ENCODE data around the gene ENTPD2.

The ENTPD2 gene

DNA sequence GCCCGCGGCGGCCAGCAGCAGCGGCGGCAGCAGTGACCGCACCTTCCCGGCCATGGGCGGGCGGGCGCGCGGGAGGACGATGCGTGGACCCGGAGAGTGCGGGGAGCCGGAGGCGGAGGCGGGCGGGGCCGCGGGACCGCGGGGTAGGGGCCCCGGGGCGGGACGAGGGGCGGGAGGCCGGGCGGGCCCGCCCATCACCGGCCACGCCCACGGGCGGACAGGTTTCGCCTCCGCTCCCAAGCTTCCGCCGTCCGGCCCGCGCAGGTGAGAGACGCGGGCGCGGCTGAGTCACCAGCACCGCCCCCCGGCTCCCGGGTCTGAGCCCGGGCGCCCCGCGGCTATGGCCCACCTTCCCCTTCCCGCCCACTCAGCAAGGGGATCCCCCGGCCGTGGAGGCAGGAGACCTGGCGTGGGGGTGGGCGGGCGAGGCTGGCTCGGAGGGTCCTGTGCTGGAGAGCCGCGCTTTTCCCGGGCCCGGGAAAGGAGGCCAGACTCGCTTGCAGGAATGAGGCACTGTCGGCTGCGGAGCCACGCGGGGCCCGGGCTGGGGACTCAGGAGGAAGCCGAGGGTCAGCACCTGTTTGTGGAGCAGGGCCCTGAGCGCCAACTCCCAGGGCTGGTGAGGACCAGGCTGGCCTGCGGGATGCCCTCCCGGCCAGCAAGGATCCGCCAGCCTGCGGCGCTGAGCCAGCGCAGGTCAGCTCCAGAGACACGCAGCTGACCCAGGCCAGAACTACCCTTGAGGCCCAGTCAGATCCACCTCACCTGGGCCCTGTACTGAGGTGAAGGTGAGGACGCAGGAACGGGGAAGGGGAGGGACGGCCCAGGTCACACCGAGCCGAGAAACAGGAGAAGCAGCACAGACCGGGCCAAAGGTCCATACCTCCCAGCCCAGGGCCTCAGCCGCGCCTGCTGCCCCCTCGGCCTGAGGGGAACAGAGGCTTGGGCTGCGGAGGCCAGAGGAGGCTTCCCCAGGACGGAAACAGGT lies at the start of gene ENTPD2:
Gene ENTPD2 (minus strand): TSS at position 118 of the 988 bp plus-strand sequence. CDS start 64 bp downstream, at position 54.
- no peak for DNase-seq (ENCODE audit: low read depth in 2 of 2)

DNA sequence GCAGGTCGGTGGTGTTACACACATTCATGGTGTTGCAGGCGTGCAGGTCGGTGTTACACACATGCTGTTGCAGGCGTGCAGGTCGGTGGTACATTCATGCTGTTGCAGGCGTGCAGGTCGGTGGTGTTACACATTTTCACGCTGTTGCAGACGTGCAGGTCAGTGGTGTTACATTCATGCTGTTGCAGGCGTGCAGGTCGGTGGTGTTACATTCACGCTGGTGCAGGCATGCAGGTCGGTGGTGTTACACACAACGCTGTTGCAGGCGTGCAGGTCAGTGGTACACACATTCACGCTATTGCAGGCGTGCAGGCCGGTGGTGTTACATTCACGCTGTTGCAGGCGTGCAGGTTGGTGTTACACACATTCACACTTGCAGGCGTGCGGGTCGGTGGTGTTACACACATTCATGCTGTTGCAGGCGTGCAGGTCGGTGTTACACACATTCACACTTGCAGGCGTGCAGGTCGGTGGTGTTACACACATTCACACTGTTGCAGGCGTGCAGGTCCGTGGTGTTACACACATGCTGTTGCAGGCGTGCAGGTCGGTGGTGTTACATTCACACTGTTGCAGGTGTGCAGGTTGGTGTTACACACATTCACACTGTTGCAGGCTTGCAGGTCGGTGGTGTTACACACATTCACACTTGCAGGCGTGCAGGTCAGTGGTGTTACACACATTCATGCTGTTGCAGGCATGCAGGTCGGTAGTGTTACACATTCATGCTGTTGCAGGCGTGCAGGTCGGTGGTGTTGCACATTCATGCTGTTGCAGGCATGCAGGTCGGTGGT lies 49.5 kb upstream of the ENTPD2 start:
- DNase-seq (ENCODE audit: low read depth in 2 of 2), result no peak

DNA sequence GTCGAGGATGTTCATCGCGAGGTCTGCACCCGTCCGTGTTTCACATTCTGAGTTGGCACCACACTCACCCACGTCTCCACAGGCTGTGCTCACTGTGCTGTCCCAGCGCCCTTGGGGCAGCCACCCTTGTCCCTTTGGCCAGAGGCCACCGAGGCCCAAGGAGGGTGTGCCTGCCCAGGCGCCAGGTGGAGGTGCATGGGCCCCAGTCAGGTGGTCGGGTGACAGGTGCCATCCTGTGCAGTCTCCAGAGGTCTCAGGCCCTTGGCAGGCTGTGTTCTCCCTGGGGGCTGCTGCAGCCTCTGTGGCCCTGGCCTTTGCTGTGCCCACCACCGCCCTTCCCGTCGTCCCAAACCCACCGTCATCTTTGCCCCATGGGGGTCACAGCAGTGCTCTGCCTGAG lies 45.4 kb upstream of the ENTPD2 start:
- DNase-seq (ENCODE audit: low read depth in 2 of 2), result no peak

- DNase-seq (ENCODE audit: low read depth in 2 of 2), result no peak
These were observed 44.1 kb upstream of the ENTPD2 start for GRCh38 chr9:137097761-137098462.

DNA sequence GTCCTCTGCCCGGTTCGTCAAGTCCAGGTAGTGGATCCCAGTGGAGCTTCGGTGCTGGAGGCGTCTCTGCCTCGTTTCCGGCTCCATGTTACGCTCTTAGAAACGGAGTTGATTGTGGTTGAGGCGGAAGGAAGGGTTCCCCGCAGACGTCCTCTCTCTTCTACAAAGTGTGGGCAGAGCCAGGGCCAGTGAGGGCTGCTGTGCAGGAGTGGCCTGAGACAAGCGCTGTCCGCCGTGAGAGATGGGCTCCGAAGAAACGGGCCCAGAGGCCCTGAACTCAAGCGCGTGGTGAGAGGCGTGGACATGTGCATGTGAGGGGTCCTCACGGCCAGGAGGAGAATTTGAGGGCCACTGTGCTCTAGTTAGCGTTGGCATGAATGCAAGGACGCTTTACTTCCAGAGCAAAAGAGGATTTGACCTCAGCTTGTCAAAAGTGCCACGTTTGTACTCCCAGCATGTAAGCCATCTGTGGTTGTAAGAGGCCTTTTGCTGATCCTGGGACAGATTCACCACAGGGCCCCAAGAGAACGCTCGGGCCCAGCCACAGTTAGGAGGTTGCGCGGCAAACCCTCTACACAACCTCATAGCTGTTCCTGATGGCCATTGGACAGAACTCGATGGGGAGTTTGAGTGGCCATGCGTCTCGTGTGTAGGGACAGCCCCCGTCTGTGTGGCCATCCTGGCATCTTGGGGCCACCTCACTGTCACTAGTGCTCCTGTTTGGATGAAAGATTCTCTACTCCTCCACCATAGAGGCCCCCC lies 43.1 kb upstream of the ENTPD2 start:
- no peak for DNase-seq (ENCODE audit: low read depth in 2 of 2)

DNA sequence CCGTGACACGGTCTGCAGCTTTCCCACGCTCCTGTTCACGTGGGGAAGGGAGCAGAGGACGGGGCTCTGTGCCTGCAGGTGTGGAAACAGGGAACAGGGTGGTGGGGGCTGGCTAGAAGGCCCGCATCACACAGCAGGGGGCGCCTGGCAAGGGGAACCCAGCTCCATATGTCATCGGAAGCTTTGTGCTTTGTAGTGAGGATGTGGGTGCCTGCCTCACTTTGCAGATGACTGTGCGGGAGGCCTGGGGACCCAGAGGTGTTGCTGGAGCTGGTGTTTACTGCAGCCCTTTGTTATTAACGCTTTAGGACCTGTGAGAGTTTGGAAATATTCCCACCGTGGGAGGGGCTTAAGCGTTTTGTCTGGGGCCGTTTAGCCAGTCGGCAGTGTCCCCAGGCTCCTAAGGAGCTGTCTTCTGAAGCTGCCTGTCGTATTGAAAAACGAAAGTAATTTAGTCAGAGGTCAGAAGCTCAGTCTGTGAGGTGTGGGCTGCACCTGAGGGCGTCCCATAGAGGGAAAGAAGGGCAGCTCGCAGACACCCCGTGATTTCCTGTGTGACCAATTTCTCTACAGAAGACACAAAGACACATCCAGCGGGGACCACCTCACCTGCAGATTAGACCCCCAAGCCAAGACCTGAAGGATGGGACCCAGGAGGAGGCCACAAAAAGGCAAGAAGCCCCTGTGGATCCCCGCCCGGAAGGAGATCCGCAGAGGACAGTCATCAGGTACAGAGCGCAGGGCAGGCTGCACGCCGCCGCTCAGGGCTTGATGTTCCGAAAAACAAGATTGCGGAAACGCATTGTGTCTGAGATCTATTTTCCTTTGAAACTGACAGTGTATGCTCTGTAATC lies 42.0 kb upstream of the ENTPD2 start:
- peak; percentile 66 to 75 for DNase-seq (ENCODE audit: low read depth in 2 of 2)

- DNase-seq (ENCODE audit: low read depth in 2 of 2), result no peak
These were observed 35.5 kb upstream of the ENTPD2 start for GRCh38 chr9:137089232-137089947.

- no peak for DNase-seq (ENCODE audit: low read depth in 2 of 2)
These were observed 34.3 kb upstream of the ENTPD2 start for GRCh38 chr9:137088121-137088520.

DNA sequence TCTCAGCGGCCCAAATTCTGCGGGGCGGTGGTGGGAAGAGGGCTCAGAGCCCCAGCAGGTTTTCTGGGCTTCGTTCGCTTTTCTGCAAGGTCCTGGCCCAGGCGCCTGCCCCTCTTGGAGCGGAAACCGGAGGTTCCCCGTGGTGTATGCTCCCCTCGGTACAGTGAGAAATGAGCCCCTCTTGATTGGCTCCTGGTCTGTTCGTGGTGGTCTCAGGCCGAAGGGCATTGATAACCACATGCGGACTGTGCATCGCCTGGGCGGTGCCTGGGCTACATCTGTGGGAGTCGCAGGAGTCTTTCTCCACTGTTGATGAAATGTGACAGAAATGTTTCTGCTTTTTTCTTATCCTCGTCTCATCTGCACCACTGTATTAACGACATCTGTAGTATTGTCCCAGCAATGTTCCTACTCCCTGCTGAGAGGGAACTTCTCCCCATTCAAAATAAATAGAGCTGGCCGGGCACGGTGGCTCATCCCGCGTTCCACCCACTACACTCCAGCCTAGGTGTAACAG lies 33.6 kb upstream of the ENTPD2 start:
- DNase-seq (ENCODE audit: low read depth in 2 of 2), result no peak

GRCh38 chr9:137086531-137087408 lies 32.9 kb upstream of the ENTPD2 start, which contains the start of gene MAN1B1:
TSS of gene MAN1B1 (plus strand) at chr9:137086985. CDS start at chr9:137087000, 15 bp downstream.
- peak; percentile 98 to 99 for DNase-seq (ENCODE audit: low read depth in 2 of 2)

- no peak for DNase-seq (ENCODE audit: low read depth in 2 of 2)
These were observed 32.2 kb upstream of the ENTPD2 start for GRCh38 chr9:137085920-137086530.

DNA sequence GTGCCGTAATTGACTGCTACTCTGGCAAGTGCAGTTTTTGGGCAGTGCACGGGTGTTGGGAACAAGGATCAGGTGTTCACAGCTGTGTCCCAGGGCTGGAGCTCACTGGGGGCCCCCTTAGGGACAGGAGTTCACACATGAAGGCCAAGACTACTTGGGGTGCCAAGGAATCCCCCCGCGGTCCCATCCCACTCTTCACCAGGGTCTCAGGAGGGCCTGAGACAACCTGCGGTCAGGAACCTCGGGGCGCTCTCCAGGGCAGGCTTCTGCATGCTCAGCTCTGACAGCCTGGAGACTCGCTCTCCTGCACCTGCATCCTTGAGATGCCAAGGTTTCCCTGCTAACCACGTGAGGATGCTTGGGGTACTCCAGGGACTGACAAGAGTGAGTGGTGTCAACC lies 30.7 kb upstream of the ENTPD2 start:
- DNase-seq (ENCODE audit: low read depth in 2 of 2), result no peak

DNA sequence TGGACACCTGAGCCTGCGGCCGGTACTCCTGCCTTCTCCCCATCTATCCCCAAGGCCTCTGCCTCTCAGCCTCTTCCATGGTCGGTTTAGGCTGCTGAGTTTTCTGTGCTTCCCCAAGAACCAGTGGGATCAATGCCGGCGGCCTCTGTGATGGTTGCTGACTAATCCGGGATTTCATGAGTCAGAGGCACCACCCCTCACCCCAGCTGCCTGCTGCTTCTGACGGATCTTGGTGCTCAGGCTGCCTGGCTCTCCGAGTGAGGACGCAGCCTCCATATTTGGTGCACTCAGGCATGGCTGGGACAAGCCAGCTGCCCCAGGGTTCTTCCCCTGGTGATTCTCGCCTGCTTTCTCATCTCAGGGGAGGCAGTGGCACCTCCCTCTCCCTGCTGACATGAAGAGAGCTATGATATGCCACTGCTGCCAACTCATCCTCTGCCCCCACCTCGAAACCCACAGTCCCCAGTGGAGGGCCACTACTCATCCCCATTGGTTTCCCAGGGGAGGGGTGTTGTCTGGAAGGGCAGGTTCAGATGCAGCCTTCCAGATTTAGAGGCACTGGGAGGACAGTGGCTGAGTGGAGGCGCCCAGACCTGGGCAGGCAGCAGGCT lies 29.6 kb upstream of the ENTPD2 start:
- DNase-seq (ENCODE audit: low read depth in 2 of 2), result no peak

GRCh38 chr9:137082925-137083290 lies 29.0 kb upstream of the ENTPD2 start:
- DNase-seq (ENCODE audit: low read depth in 2 of 2), result no peak

- no peak for DNase-seq (ENCODE audit: low read depth in 2 of 2)
These were observed 28.5 kb upstream of the ENTPD2 start for GRCh38 chr9:137082222-137082924.

GRCh38 chr9:137080260-137081122 lies 26.6 kb upstream of the ENTPD2 start:
- DNase-seq (ENCODE audit: low read depth in 2 of 2), result no peak
